H9 (cell line): ENCODE results near the gene INSRR. TPM values are rescaled to one million over a fixed set of nuclear protein-coding genes. Genes with fewer than 3 reads are reported as not detected.

Source experiments
- DNase-seq: peaks from one replicate; pipeline ENCODE4 v3.0.0-alpha.2; 2017
- H2AFZ ChIP-seq: one replicate; pipeline ENCODE4 v1.6.1; 2013; ENCODE audit warnings: mild to moderate bottlenecking, low read length, control low read depth, moderate library complexity
- H2AK5ac ChIP-seq: 2 replicates; pipeline ENCODE4 v1.6.1; 2013; ENCODE audit warnings: low read length, control low read depth, mixed read lengths; ENCODE audit not compliant: insufficient read length
- H2BK120ac ChIP-seq: one replicate; pipeline ENCODE4 v1.6.1; 2013; ENCODE audit warnings: low read depth, mild to moderate bottlenecking, low read length, control low read depth, inconsistent platforms; ENCODE audit not compliant: poor library complexity, severe bottlenecking
- H2BK12ac ChIP-seq: 2 replicates; pipeline ENCODE4 v1.6.1; 2013; ENCODE audit warnings: low read length, control low read depth, mixed read lengths, low read depth; ENCODE audit not compliant: insufficient read length
- H2BK15ac ChIP-seq: 2 replicates; pipeline ENCODE4 v1.6.1; 2013; ENCODE audit warnings: low read depth, low read length, control low read depth
- H2BK20ac ChIP-seq: one replicate; pipeline ENCODE4 v1.6.1; 2013; ENCODE audit warnings: low read depth, mild to moderate bottlenecking, low read length, control low read depth, inconsistent platforms; ENCODE audit not compliant: poor library complexity, severe bottlenecking
- H2BK5ac ChIP-seq: 2 replicates; pipeline ENCODE4 v1.6.1; 2013; ENCODE audit warnings: low read length, control low read depth, mixed read lengths; ENCODE audit not compliant: insufficient read length
- H3K14ac ChIP-seq: 2 replicates; pipeline ENCODE4 v1.6.1; 2013; ENCODE audit warnings: low read length, control low read depth; ENCODE audit not compliant: insufficient read depth
- H3K18ac ChIP-seq: 2 replicates; pipeline ENCODE4 v1.6.1; 2013; ENCODE audit warnings: low read depth, mild to moderate bottlenecking, mixed read lengths, low read length, control low read depth; ENCODE audit not compliant: insufficient read length
- H3K23ac ChIP-seq: 2 replicates; pipeline ENCODE4 v1.6.1; 2013; ENCODE audit warnings: low read length, control low read depth, mixed read lengths, low read depth; ENCODE audit not compliant: insufficient read length
- H3K23me2 ChIP-seq: 2 replicates; pipeline ENCODE4 v1.6.1; 2013; ENCODE audit warnings: low read depth, mild to moderate bottlenecking, mixed read lengths, low read length, control low read depth; ENCODE audit not compliant: insufficient read length, poor library complexity, severe bottlenecking
- H3K27ac ChIP-seq: 2 replicates; pipeline ENCODE4 v1.5.1; 2013; ENCODE audit warnings: low read length, control low read depth, mixed read lengths, low read depth; ENCODE audit not compliant: insufficient read length
- H3K27me3 ChIP-seq: 2 replicates; pipeline ENCODE4 v1.6.1; 2013; ENCODE audit warnings: low read length, control low read depth, inconsistent platforms; ENCODE audit not compliant: insufficient read depth
- H3K4ac ChIP-seq: 2 replicates; pipeline ENCODE4 v1.6.1; 2013; ENCODE audit warnings: low read depth, mild to moderate bottlenecking, control low read depth, inconsistent platforms, low read length, moderate library complexity
- H3K4me1 ChIP-seq: 2 replicates; pipeline ENCODE4 v1.6.1; 2013; ENCODE audit warnings: low read length, control low read depth, inconsistent platforms; ENCODE audit not compliant: insufficient read depth
- H3K4me2 ChIP-seq: 2 replicates; pipeline ENCODE4 v1.6.1; 2013; ENCODE audit warnings: low read length, control low read depth, mixed read lengths; ENCODE audit not compliant: insufficient read length, insufficient read depth
- H3K56ac ChIP-seq: 2 replicates; pipeline ENCODE4 v1.6.1; 2013; ENCODE audit warnings: low read depth, mild to moderate bottlenecking, mixed read lengths, low read length, control low read depth; ENCODE audit not compliant: insufficient read length
- H3K79me1 ChIP-seq: 2 replicates; pipeline ENCODE4 v1.6.1; 2013; ENCODE audit warnings: low read depth, mild to moderate bottlenecking, moderate library complexity, low read length, control low read depth, inconsistent platforms; ENCODE audit not compliant: insufficient read depth, poor library complexity, severe bottlenecking
- H3K79me2 ChIP-seq: 2 replicates; pipeline ENCODE4 v1.6.1; 2013; ENCODE audit warnings: low read length, control low read depth, inconsistent platforms; ENCODE audit not compliant: insufficient read depth
- H3K9ac ChIP-seq: 2 replicates; pipeline ENCODE4 v1.6.1; 2013; ENCODE audit warnings: low read length, control low read depth, mixed read lengths; ENCODE audit not compliant: insufficient read length; ENCODE audit errors: extremely low read depth
- H3K9me3 ChIP-seq: one replicate; pipeline ENCODE4 v1.6.1; 2013; ENCODE audit warnings: low read depth, low read length, inconsistent platforms; ENCODE audit not compliant: control insufficient read depth
- H3T11ph ChIP-seq: one replicate; pipeline ENCODE4 v1.6.1; 2013; ENCODE audit warnings: mild to moderate bottlenecking, low read length, control low read depth, inconsistent platforms
- H4K20me1 ChIP-seq: one replicate; pipeline ENCODE4 v1.6.1; 2013; ENCODE audit not compliant: control insufficient read depth, insufficient read length, insufficient read depth
- H4K5ac ChIP-seq: 2 replicates; pipeline ENCODE4 v1.6.1; 2013; ENCODE audit warnings: low read depth, mild to moderate bottlenecking, mixed read lengths, low read length, control low read depth; ENCODE audit not compliant: insufficient read length
- H4K8ac ChIP-seq: replicated peaks from 2 replicates; pipeline ENCODE4 v1.6.1; 2013; ENCODE audit warnings: low read length, control low read depth, mixed read lengths, low read depth; ENCODE audit not compliant: insufficient read length
- H4K91ac ChIP-seq: 2 replicates; pipeline ENCODE4 v1.6.1; 2013; ENCODE audit warnings: low read depth, mild to moderate bottlenecking, moderate library complexity, mixed read lengths, low read length, control low read depth; ENCODE audit not compliant: insufficient read length
- H3K27ac Mint-ChIP-seq, 3 experiments: 2 replicates in 2 of 3; 3 replicates in 1 of 3; pipeline ENCODE4 v1.8.0; 2020 to 2021; ENCODE audit warnings: mixed read lengths in 3 of 3, mild to moderate bottlenecking in 1 of 3, moderate library complexity in 1 of 3
- H3K27me3 Mint-ChIP-seq: 2 replicates; pipeline ENCODE4 v1.8.0; 2021; ENCODE audit warnings: low read depth, mild to moderate bottlenecking, moderate library complexity, mixed read lengths
- H3K36me3 Mint-ChIP-seq, 3 experiments: 2 replicates in 2 of 3; 3 replicates in 1 of 3; pipeline ENCODE4 v1.8.0; 2020 to 2021; ENCODE audit warnings: low read depth in 3 of 3, mixed read lengths in 3 of 3; ENCODE audit not compliant: insufficient read depth in 1 of 3
- H3K4me1 Mint-ChIP-seq, 2 experiments: 2 replicates each; pipeline ENCODE4 v1.8.0; 2020; ENCODE audit warnings: mixed read lengths in 2 of 2
- H3K4me3 Mint-ChIP-seq, 2 experiments: 2 replicates in 1 of 2; 3 replicates in 1 of 2; pipeline ENCODE4 v1.8.0; 2020 to 2021; ENCODE audit warnings: mild to moderate bottlenecking in 2 of 2, mixed read lengths in 2 of 2, moderate library complexity in 1 of 2
- H3K9me3 Mint-ChIP-seq, 2 experiments: 2 replicates in 1 of 2; 3 replicates in 1 of 2; pipeline ENCODE4 v1.8.0; 2020; ENCODE audit warnings: mild to moderate bottlenecking in 2 of 2, mixed read lengths in 2 of 2, moderate library complexity in 1 of 2
- CTCF ChIP-seq: fragments of 200-600 bp; sonication (generic); conservative IDR thresholded peaks from 3 replicates; pipeline ENCODE4 v1.8.0; 2021; ENCODE audit warnings: antibody characterized with exemption, mild to moderate bottlenecking
- WGBS: extraction: QIAGEN DNeasy Blood & Tissue Kit; methylation state at CpG from one replicate; pipeline ENCODE4 v1.1.7; 2013; ENCODE audit warnings: missing lambda C conversion rate, low lambda C conversion rate, mixed read lengths; ENCODE audit not compliant: insufficient read length; ENCODE audit errors: extremely low coverage; 5-methylcytosine and 5-hydroxymethylcytosine counted together
- total RNA-seq: library from RNA; stranded (reverse); gene quantifications from 2 replicates; pipeline ENCODE4 v1.2.1, GENCODE V29; 2021

INSRR gene
- total RNA-seq, 1 experiment from 2014 or later = not detected

DNA sequence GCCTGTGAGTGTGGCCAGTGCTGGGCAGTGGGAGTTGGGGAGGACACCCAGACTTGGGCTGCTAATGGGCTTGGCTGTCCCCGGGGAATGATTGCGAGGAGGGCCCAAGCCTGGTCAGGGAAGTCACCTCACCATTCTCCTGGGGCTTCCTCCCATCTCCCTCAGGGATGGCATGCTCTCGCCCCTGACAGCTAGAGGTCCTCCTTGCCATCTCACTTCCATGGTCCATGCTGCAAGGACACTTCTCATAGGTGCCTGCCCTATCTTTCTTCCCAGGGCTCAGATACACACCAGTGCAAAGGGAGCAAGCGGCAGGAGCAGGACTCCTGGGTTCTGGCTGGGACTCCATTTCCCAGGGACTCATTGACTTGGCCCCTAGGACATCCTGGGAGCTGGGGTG lies 5.9 kb upstream of the INSRR start:
- no peak for DNase-seq
- H4K91ac ChIP-seq = no peak overlapping the region
- Mint-ChIP-seq H3K4me3 (no peak overlapping the region), H3K36me3 (no peaks in the 10 kb centered on the region), H3K27ac (no peak overlapping the region), H3K4me1 (peaks cover 5 to 31% of the 10 kb centered on the region in 2 experiments), H3K27me3 (peaks cover 77% of the 10 kb centered on the region), H3K9me3 (no peaks in the 10 kb centered on the region; a peak in 2 of 5 replicates)
- H3K4ac ChIP-seq = no peak overlapping the region
- TF ChIP-seq CTCF = no peak
- H3K9me3 ChIP-seq = no peaks in the 10 kb centered on the region
- no peak overlapping the region for H2AK5ac ChIP-seq
- no peak overlapping the region for H2BK15ac ChIP-seq
- H2BK5ac ChIP-seq = no peak overlapping the region
- no peak overlapping the region for H3K27ac ChIP-seq
- no peak overlapping the region for H4K8ac ChIP-seq
- no peak overlapping the region for H2BK120ac ChIP-seq
- H3K23me2 ChIP-seq = peaks cover 7% of the 10 kb centered on the region
- H4K5ac ChIP-seq = no peak overlapping the region
- no peak overlapping the region for H2BK12ac ChIP-seq
- H3K56ac ChIP-seq = no peak overlapping the region
- no peak overlapping the region for H2AFZ ChIP-seq
- no peak overlapping the region for H3K18ac ChIP-seq
- WGBS = no CpG with 5 or more reads among the region's 4 CpGs
- no peak overlapping the region for H3T11ph ChIP-seq
- peaks cover 42% of the 10 kb centered on the region; the same call in 1 of the 2 replicates for H3K27me3 ChIP-seq
- H3K4me2 ChIP-seq = no peak overlapping the region
- H3K79me1 ChIP-seq = no peaks in the 10 kb centered on the region
- no peaks in the 10 kb centered on the region; the same call in 1 of the 2 replicates for H3K4me1 ChIP-seq
- no peak overlapping the region for H3K23ac ChIP-seq
- no peak overlapping the region for H3K14ac ChIP-seq
- H3K79me2 ChIP-seq = no peaks in the 10 kb centered on the region
- H4K20me1 ChIP-seq = no peaks in the 10 kb centered on the region
- H2BK20ac ChIP-seq = no peak overlapping the region
- no peak overlapping the region for H3K9ac ChIP-seq
